Measurements from ENCODE around the gene TXNDC15. TPM values are rescaled to one million over a fixed set of nuclear protein-coding genes. Genes with fewer than 3 reads are reported as not detected.

TXNDC15 gene
- total and polyA plus RNA-seq, 2 of the 13 experiments (the other 11 are each of a cell fraction or from before 2014, with no cell fraction given): 22.2 to 49.9 TPM

DNA sequence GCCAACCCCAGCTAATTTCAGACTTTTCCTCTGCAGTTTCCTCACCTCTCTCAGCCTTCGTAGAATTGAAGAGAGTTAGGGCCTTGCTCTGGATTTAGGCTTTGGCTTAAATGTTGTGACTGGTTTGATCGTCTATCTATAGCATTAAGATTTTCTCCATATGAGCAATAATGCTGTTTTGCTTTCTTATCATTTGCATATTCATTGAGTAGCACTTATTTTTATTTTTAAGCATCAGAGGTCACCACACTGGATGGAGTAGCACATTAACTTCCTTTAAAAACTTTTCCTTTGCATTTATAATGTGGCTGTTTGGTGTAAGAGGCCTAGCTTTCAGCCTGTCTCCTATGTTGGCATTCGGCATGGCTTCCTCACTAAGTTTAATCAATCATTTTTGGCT is 18.1 kb downstream of the TXNDC15 start (continued):
- TF ChIP-seq, protein P1, sequence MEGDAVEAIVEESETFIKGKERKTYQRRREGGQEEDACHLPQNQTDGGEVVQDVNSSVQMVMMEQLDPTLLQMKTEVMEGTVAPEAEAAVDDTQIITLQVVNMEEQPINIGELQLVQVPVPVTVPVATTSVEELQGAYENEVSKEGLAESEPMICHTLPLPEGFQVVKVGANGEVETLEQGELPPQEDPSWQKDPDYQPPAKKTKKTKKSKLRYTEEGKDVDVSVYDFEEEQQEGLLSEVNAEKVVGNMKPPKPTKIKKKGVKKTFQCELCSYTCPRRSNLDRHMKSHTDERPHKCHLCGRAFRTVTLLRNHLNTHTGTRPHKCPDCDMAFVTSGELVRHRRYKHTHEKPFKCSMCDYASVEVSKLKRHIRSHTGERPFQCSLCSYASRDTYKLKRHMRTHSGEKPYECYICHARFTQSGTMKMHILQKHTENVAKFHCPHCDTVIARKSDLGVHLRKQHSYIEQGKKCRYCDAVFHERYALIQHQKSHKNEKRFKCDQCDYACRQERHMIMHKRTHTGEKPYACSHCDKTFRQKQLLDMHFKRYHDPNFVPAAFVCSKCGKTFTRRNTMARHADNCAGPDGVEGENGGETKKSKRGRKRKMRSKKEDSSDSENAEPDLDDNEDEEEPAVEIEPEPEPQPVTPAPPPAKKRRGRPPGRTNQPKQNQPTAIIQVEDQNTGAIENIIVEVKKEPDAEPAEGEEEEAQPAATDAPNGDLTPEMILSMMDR (CRISPR knock-in tag; IDR thresholded peaks at IDR 0.05): no peak
- TF ChIP-seq FOXJ3 (CRISPR knock-in tag; IDR thresholded peaks at IDR 0.05; ENCODE audit: borderline replicate concordance): no peak
- TF ChIP-seq RXRA (CRISPR knock-in tag; IDR thresholded peaks at IDR 0.05): no peak
- TF ChIP-seq ZSCAN20 (CRISPR knock-in tag; IDR thresholded peaks at IDR 0.05; ENCODE audit: borderline replicate concordance): no peak
- TF ChIP-seq, protein P2, sequence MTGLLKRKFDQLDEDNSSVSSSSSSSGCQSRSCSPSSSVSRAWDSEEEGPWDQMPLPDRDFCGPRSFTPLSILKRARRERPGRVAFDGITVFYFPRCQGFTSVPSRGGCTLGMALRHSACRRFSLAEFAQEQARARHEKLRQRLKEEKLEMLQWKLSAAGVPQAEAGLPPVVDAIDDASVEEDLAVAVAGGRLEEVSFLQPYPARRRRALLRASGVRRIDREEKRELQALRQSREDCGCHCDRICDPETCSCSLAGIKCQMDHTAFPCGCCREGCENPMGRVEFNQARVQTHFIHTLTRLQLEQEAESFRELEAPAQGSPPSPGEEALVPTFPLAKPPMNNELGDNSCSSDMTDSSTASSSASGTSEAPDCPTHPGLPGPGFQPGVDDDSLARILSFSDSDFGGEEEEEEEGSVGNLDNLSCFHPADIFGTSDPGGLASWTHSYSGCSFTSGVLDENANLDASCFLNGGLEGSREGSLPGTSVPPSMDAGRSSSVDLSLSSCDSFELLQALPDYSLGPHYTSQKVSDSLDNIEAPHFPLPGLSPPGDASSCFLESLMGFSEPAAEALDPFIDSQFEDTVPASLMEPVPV (CRISPR knock-in tag; IDR thresholded peaks at IDR 0.05): no peak
- TF ChIP-seq HDAC6 (IDR thresholded peaks at IDR 0.05; ENCODE audit: low read depth, low read length): no peak
- no peak for TF ChIP-seq MAFK (conservative IDR thresholded peaks at IDR 0.05 in 1 of 2, IDR thresholded peaks at IDR 0.05 in 1 of 2; ENCODE audit: low read length in 2 of 2)
- no peak for TF ChIP-seq HNRNPL (IDR thresholded peaks at IDR 0.05; ENCODE audit: low read depth, low read length)
- TF ChIP-seq CHCHD3 (CRISPR knock-in tag; IDR thresholded peaks at IDR 0.05): no peak
- TF ChIP-seq NFATC3 (CRISPR knock-in tag; IDR thresholded peaks at IDR 0.05): no peak

DNA sequence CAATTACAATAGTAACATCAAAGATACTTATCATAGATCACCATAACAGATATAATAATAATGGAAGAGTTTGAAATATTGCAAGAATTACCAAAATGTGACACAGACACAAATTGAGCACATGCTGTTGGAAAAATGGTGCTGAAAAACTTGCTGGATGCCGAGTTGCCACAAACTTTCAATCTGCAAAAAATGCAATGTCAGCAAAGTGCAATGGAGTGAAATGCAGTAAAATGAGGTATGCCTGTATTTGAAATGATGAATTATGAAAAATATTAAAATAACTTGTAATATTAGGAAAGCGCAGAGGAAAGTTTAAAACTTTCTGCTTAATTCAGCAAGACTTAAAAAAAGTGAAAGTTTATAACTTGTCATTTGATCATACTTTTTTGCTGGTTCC is 18.8 kb downstream of the TXNDC15 start:
- Histone ChIP-seq H2AFZ (ENCODE audit: low read length) (no peak overlapping the region), H3K4me1 (ENCODE audit: insufficient read depth, low read length) (no peaks in the 10 kb centered on the region), H3K36me3 (replicated peaks in 1 of 2; ENCODE audit: control insufficient read depth in 1 of 2, insufficient read depth in 2 of 2, low read length in 2 of 2) (peaks cover 2 to 51% of the 10 kb centered on the region in 2 experiments), H3K4me2 (ENCODE audit: low read depth, low read length) (no peak overlapping the region), H3K27ac (ENCODE audit: extremely low read length, insufficient read depth, low read length) (no peak overlapping the region), H3K9ac (ENCODE audit: insufficient read depth, low read depth, low read length) (no peak overlapping the region), H3K27me3 (ENCODE audit: control insufficient read depth in 1 of 2, insufficient read depth in 2 of 2, low read length in 2 of 2) (no peaks in the 10 kb centered on the region), H4K20me1 (ENCODE audit: insufficient read depth, low read length) (no peaks in the 10 kb centered on the region), H3K79me2 (ENCODE audit: insufficient read depth, low read length) (peaks cover 2% of the 10 kb centered on the region), H3K4me3 (replicated peaks in 1 of 3; ENCODE audit: insufficient read depth in 1 of 3, low read depth in 2 of 3, low read length in 3 of 3) (no peak overlapping the region), H3K9me3 (ENCODE audit: low read length) (no peaks in the 10 kb centered on the region)
- FAIRE-seq (no peak), DNase-seq (ENCODE audit: low spot score) (no peak), ATAC-seq (no peak)
- POLR2A ChIA-PET: no interaction called here
- intact Hi-C loops (cut with micrococcal nuclease; ENCODE audit: unreplicated experiment): no loop called here
- 97% methylated on average over 2 of the region's 2 CpGs for WGBS (ENCODE audit: low lambda C conversion rate)
- in situ Hi-C loops (cut with HindIII; ENCODE audit: extremely low pct_ligation_motif_present, low pct_unique_long_range_greater_than_20kb): no loop called here
- CTCF ChIA-PET (ENCODE audit: low intra/inter-chr PET ratio, low total read pairs): no interaction called here
- no TSS peak for BruUV-seq (replicated peaks)
- TF ChIP-seq HNRNPK (IDR thresholded peaks at IDR 0.05; ENCODE audit: low read depth, low read length, poor library complexity, severe bottlenecking) (no peak), TSC22D2 (CRISPR knock-in tag; IDR thresholded peaks at IDR 0.05; ENCODE audit: borderline replicate concordance) (no peak), ZNF333 (CRISPR knock-in tag; IDR thresholded peaks at IDR 0.05; ENCODE audit: borderline replicate concordance) (no peak), ARNT (IDR thresholded peaks at IDR 0.05) (no peak), HDAC6 (IDR thresholded peaks at IDR 0.05; ENCODE audit: low read depth, low read length) (no peak), MAFK (conservative IDR thresholded peaks at IDR 0.05 in 1 of 2, IDR thresholded peaks at IDR 0.05 in 1 of 2; ENCODE audit: low read length in 2 of 2) (peak; percentile 99), MAFF (IDR thresholded peaks at IDR 0.05; ENCODE audit: low read depth, low read length) (peak; percentile 99)
- TF ChIP-seq, protein P3, sequence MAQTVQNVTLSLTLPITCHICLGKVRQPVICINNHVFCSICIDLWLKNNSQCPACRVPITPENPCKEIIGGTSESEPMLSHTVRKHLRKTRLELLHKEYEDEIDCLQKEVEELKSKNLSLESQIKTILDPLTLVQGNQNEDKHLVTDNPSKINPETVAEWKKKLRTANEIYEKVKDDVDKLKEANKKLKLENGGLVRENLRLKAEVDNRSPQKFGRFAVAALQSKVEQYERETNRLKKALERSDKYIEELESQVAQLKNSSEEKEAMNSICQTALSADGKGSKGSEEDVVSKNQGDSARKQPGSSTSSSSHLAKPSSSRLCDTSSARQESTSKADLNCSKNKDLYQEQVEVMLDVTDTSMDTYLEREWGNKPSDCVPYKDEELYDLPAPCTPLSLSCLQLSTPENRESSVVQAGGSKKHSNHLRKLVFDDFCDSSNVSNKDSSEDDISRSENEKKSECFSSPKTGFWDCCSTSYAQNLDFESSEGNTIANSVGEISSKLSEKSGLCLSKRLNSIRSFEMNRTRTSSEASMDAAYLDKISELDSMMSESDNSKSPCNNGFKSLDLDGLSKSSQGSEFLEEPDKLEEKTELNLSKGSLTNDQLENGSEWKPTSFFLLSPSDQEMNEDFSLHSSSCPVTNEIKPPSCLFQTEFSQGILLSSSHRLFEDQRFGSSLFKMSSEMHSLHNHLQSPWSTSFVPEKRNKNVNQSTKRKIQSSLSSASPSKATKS (CRISPR knock-in tag; IDR thresholded peaks at IDR 0.05): no peak
- TF ChIP-seq, protein P4, sequence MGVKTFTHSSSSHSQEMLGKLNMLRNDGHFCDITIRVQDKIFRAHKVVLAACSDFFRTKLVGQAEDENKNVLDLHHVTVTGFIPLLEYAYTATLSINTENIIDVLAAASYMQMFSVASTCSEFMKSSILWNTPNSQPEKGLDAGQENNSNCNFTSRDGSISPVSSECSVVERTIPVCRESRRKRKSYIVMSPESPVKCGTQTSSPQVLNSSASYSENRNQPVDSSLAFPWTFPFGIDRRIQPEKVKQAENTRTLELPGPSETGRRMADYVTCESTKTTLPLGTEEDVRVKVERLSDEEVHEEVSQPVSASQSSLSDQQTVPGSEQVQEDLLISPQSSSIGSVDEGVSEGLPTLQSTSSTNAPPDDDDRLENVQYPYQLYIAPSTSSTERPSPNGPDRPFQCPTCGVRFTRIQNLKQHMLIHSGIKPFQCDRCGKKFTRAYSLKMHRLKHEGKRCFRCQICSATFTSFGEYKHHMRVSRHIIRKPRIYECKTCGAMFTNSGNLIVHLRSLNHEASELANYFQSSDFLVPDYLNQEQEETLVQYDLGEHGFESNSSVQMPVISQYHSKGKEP (CRISPR knock-in tag; IDR thresholded peaks at IDR 0.05): no peak

Data from HepG2 (cell line).